ENCODE data around the gene AP2M1.

The AP2M1 gene

DNA sequence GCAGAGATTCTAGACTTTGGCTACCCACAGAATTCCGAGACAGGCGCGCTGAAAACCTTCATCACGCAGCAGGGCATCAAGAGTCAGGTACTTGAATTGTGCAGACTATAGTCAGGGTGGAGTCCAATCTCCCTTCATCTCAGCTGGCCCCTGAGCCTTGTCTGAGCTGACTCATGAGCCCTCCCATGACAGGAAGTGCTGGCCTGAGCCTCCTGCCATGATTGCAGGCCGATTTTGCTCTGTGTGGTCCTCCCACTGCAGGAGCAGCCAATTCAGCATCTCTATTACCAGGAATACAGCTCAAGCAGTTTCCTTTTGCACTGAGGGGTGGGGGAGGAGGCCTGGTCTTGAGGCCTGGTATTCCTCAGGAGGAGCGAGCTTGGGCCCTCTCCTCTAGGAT is 5.5 kb downstream of the AP2M1 start:
- DNase-seq (ENCODE audit: low read depth), result no peak

DNA sequence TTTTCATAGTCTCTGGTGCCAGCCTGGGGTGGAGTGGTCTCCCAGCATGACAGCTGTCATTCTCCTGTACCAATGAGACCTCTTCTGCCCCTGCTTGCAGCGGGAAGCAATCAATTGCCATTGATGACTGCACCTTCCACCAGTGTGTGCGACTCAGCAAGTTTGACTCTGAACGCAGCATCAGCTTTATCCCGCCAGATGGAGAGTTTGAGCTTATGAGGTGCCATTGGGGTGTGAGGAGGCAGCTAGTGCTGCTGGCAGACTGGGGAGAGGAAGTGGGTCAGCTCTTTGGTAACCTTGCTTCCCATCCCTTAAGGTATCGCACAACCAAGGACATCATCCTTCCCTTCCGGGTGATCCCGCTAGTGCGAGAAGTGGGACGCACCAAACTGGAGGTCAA is 6.9 kb downstream of the AP2M1 start:
- DNase-seq (ENCODE audit: low read depth), result no peak

DNA sequence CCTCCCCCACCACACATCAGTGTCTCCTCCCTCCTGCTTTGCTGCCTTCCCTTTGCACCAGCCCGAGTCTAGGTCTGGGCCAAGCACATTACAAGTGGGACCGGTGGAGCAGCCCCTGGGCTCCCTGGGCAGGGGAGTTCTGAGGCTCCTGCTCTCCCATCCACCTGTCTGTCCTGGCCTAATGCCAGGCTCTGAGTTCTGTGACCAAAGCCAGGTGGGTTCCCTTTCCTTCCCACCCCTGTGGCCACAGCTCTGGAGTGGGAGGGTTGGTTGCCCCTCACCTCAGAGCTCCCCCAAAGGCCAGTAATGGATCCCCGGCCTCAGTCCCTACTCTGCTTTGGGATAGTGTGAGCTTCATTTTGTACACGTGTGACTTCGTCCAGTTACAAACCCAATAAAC is 9.0 kb downstream of the AP2M1 start:
- no peak for DNase-seq (ENCODE audit: low read depth)

- no peak for DNase-seq (ENCODE audit: low read depth)
These were observed 10.0 kb downstream of the AP2M1 start for GRCh38 chr3:184184546-184185230.

DNA sequence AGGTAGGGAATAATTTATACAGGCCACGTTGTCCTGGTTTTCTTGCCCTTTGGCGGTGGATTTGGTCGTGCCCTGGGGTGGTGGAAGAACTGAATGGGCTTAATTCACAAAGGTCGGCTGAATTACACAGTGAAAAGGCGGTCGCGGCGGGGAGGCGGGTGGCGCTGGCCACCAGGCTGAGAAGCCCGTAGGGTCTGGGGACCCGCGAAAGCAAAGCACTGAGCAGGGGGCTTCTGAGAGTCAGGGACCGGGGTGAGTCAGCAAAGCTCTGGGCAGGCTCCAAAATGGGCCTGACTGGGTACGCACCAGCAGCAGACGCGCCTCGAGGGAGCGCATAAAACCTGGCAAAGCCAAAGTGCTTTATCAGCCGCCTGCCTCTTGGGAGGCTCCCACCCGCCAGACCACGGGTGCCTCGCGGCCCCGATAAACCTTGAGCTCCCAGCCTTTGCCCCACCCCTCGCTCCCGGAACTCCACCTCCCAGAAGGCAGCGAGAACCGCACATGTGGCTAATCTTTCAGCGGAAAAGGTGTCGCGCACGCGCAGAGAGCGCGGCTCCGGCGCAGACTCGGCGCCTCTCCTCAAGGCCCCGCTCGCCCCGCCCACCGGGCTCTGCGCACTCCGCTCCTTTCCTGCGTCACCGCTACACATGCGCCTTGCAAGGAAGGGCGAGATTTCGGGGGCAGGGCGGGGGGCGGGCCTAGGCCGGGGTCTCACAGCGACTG is 11.0 kb downstream of the AP2M1 start:
- peak; percentile 94 for DNase-seq (ENCODE audit: low read depth)

GRCh38 chr3:184186184-184186901 is 11.7 kb downstream of the AP2M1 start, which contains the start of gene ABCF3:
ABCF3 (plus strand) TSS chr3:184186199; CDS start chr3:184186208, 9 bp downstream.
- DNase-seq (ENCODE audit: low read depth), result no peak

DNA sequence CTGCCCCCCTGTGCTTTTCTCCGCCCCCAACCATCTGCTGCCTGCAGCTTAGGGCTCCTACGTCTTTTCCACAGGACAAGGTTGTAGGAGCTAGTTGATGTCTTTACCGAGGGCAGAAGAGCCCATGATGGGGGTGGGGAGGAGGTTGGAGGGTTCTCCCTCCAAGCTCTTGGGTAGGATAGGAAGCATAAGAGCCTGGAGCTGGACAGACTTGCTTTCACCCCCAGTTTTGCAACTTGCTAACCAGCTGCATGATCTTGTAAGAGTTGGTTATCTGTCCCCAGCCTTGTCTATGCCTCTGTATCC is 12.2 kb downstream of the AP2M1 start:
- no peak for DNase-seq (ENCODE audit: low read depth)

GRCh38 chr3:184188080-184188479 is 13.4 kb downstream of the AP2M1 start:
- DNase-seq (ENCODE audit: low read depth), result no peak

- no peak for DNase-seq (ENCODE audit: low read depth)
These were observed 14.8 kb downstream of the AP2M1 start for GRCh38 chr3:184189421-184189820.

DNA sequence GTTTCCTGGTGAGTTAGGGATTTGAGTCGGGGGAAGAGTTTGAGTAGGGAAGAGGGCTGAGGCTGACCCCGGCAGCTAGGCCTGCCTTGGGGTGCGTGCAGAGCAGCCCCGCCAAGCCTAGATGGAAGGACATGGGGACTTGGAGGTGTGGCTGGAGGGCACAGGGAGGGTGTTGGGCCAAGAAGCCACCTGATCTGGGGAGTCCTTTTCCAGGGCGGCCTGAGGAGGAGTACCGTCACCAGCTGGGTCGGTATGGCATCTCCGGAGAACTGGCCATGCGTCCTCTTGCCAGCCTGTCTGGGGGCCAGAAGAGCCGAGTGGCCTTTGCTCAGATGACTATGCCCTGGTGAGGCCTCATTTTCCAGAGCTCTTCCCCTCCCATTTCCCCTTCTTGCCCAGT is 18.2 kb downstream of the AP2M1 start:
- DNase-seq (ENCODE audit: low read depth), result no peak

GRCh38 chr3:184193991-184194539 is 19.4 kb downstream of the AP2M1 start:
- no peak for DNase-seq (ENCODE audit: low read depth)

DNA sequence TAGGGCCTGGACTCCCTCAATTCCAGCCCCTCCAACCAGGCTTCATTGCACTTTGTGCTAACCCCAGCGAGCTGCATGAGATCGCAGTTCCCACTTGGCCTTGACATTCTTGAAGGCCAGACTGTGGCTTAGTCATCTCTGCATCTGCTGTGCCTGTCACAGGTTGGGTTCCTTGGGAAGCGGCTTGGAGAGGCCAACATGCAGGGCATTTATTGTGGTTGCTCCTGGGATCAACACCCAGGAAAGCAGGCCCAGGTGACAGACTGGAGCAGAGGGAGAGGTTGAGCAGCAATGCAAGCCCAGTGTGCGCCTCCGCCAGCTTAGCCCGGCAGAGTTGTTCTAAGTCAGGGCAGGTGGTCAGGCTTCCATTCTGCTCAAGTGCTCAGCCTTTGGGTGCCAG is 21.9 kb downstream of the AP2M1 start:
- DNase-seq (ENCODE audit: low read depth), result no peak

DNA sequence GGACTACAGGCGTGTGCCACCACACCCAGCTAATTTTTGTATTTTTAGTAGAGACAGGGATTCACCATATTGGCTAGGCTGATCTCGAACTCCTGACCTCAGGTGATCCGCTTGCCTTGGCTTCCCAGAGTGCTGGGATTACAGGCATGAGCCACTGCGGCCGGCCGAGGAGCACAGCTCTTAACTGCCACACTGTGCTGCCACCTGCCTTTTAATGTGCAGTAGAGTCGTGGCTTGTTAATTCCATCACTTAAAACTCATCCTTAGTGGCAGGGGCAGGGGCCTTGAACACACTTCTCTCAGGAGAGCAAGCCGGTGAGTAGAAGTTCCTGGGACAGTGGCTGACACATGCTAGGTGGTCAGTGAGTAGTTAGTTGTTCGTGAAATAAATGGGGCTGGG is 23.9 kb downstream of the AP2M1 start:
- no peak for DNase-seq (ENCODE audit: low read depth)

- no peak for DNase-seq (ENCODE audit: low read depth)
These were observed 26.2 kb downstream of the AP2M1 start for GRCh38 chr3:184200825-184201224.

- DNase-seq (ENCODE audit: low read depth), result no peak
These were observed 28.9 kb downstream of the AP2M1 start for GRCh38 chr3:184203526-184203925.

DNA sequence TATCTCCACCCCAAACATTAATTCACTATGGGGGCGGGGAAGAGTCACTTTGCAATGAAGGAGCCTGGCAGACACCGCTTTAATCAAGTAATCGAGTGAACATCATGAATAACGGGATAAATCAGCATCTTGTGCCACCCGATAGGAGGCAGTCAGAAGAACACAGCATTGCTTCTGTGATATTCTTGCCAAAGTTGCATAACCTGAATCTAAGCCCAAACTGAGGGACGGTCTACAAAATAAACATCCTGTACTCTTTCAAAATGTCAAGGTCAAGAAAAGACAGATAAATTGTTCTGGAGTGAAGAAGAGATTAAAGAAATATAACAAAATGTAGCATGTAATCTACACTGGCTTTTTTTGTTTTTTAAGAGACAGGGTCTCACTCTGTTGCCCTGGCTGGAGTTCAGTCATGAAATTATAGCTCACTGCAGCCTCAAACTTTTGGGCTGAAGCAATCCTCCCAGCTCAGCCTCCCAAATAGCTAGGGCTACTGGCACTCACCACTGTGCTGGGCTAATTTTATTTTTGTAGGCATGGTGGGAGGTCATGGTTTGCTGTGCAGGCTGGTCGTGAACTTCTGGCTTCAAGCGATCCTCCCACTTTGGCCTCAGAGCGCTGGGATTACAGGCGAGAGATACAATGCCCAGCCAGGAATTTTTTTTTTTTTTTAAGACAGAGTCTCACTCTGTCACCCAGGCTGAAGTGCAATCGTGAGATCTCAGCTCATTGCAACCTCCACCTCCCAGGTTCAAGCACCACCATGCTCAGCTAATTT is 34.7 kb downstream of the AP2M1 start:
- DNase-seq (ENCODE audit: low read depth), result no peak

DNA sequence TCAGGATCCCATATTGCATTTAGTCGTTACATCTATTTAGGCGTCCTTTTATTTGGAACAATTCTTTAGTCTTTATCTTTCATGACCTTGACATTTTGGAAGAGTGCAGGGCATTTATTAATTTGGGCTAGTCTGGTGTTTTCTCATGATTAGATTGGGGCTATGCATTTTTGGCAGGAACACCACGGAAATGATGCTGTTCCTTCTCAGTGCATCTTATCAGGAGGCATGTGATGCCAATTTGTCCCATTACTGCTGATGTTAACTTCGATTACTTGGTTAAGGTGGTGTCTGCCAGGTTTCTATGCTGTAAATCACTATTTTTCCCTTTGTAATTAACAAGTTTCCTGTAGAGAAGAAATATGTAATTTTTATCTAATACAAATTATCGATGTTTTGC is 36.6 kb downstream of the AP2M1 start:
- DNase-seq (ENCODE audit: low read depth), result no peak

GRCh38 chr3:184211718-184212117 is 37.1 kb downstream of the AP2M1 start:
- no peak for DNase-seq (ENCODE audit: low read depth)

DNA sequence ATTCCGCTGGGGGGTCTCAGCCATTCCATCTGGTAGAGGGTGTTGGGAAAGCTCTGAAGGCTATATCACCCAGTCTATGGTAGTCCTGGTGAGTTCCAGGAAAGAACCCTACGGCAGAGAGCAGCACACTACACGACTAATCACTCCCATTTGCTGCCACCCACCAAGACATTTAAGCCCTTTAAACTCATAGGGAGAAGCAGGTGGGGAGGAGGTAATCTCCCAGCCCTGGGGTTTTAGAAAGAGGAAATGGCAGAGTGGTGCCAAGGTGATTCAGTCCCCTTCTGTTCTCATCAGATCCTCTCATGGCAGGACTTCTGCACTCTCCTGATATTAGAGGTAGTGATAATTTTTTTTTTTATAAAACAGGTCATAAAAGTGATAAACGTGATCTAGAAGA is 44.2 kb downstream of the AP2M1 start:
- no peak for DNase-seq (ENCODE audit: low read depth)

DNA sequence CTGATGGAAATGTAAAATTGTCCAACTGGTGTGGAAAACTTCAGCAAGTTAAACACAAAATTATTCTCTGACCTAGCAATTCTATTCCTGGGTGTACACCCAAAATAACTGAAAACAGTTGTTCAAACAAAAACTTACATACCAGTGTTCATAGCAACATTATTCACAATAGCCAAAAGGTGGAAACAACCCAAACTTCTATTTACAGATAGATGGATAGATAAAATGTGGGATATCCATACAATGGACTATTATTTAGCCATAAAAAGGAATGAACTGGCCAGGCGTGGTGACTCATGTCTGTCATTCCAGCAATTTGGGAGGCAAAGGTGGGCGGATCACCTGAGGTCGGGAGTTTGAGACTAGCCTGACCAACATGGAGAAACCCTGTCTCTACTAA is 47.9 kb downstream of the AP2M1 start:
- no peak for DNase-seq (ENCODE audit: low read depth)

DNA sequence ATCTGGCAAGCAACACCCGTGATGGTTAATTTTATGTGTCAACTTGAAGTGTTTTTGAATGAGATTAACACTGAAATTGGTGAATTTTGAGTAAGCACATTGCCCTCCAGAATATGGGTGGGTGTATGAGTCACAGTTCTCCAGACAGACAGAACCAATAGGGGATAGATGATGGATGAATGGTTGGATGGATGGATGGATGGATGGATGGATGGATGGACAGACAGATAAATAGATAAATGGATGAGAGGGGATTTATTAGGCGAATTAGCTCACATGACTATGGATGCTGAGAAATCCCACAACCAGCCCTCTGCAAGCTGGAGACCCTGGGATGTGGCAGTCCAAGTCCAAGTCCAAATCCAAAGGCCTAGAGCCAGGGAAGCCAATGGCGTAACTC is 49.3 kb downstream of the AP2M1 start:
- DNase-seq (ENCODE audit: low read depth), result no peak

DNA sequence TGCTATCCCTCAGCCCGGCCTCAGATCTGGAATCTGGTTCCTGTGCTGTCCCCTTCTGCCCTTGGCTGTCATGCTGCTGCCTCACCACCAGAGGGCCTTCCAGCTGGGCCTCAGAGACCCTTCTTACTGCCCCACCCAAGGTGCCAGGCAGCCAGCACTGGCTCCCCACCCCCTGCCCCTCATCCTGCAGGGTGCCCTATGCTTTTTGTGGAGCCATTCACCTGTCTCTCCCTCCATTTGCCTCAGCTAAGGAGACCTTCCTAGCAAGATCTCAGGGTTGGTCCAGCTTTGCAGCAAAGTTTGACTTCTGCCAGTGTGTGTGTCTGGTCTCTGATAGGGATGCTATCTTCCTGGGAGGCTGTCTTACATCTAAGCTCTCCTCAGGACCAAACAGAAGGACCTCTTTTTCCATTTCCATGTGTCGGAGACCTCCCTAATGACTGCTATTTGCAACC is 52.9 kb downstream of the AP2M1 start:
- no peak for DNase-seq (ENCODE audit: low read depth)

Data from HS-27A (cell line).